PC-9 (cell line): Measurements from ENCODE around the gene ZNF143.

Experiments used
- EZH2 ChIP-seq: fragments of 200-600 bp; sonication (generic); IDR thresholded peaks from 2 replicates; pipeline ENCODE4 v1.8.0; 2017; ENCODE audit warnings: antibody characterized with exemption, low read depth
- TF ChIP-seq, protein P1 (sequence below): fragments of 200-600 bp; sonication (generic); conservative IDR thresholded peaks from 2 replicates; pipeline ENCODE4 v1.6.1; 2017; ENCODE audit warnings: mixed run types, antibody characterized with exemption, mild to moderate bottlenecking, moderate library complexity

GRCh38 chr11:9569588-9570164, 108.9 kb downstream of the ZNF143 start:
- TF ChIP-seq, protein P1, sequence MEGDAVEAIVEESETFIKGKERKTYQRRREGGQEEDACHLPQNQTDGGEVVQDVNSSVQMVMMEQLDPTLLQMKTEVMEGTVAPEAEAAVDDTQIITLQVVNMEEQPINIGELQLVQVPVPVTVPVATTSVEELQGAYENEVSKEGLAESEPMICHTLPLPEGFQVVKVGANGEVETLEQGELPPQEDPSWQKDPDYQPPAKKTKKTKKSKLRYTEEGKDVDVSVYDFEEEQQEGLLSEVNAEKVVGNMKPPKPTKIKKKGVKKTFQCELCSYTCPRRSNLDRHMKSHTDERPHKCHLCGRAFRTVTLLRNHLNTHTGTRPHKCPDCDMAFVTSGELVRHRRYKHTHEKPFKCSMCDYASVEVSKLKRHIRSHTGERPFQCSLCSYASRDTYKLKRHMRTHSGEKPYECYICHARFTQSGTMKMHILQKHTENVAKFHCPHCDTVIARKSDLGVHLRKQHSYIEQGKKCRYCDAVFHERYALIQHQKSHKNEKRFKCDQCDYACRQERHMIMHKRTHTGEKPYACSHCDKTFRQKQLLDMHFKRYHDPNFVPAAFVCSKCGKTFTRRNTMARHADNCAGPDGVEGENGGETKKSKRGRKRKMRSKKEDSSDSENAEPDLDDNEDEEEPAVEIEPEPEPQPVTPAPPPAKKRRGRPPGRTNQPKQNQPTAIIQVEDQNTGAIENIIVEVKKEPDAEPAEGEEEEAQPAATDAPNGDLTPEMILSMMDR = no peak
- no peak for TF ChIP-seq EZH2
